MCF 10A (cell line): ENCODE measurements around the gene PPP1R15B. TPM values are rescaled to one million over a fixed set of nuclear protein-coding genes. Genes with fewer than 3 reads are reported as not detected.

Source experiments
- BruUV-seq: library from RNA; stranded (reverse); fragments of 400-500 nt; replicated peaks from 2 replicates; lab custom pipeline; 2021; lab: Mats Ljungman, UMichigan
- CTCF ChIA-PET: fragments of 300-600 bp; sonication (Branson Sonifier 250); formaldehyde crosslinking; extraction: SDS; loops from one replicate; lab custom pipeline; 2021; ENCODE audit warnings: antibody characterized with exemption, inconsistent platforms; lab: Yijun Ruan, JAX
- POLR2A ChIA-PET: fragments of 300-600, 350-650 bp; sonication (Branson Sonifier 250); formaldehyde crosslinking; extraction: SDS; loops from one replicate; lab custom pipeline; 2020; ENCODE audit warnings: antibody characterized with exemption, inconsistent platforms; lab: Yijun Ruan, JAX
- DNase-seq: peaks from one replicate; pipeline ENCODE4 v3.0.0-alpha.2; 2018; ENCODE audit not compliant: unreplicated experiment
- H3K27ac Mint-ChIP-seq: one replicate; pipeline ENCODE4 v1.8.0; 2022; ENCODE audit warnings: mild to moderate bottlenecking, low read depth, mixed read lengths; ENCODE audit not compliant: unreplicated experiment
- H3K27me3 Mint-ChIP-seq: one replicate; pipeline ENCODE4 v1.8.0; 2022; ENCODE audit warnings: mixed read lengths; ENCODE audit not compliant: insufficient read depth, unreplicated experiment
- H3K36me3 Mint-ChIP-seq: one replicate; pipeline ENCODE4 v1.8.0; 2022; ENCODE audit warnings: mild to moderate bottlenecking, moderate library complexity, mixed read lengths; ENCODE audit not compliant: insufficient read depth, unreplicated experiment
- H3K4me1 Mint-ChIP-seq: one replicate; pipeline ENCODE4 v1.8.0; 2022; ENCODE audit warnings: mixed read lengths; ENCODE audit not compliant: insufficient read depth, unreplicated experiment
- H3K4me3 Mint-ChIP-seq: one replicate; pipeline ENCODE4 v1.8.0; 2022; ENCODE audit warnings: mild to moderate bottlenecking, moderate library complexity, mixed read lengths; ENCODE audit not compliant: unreplicated experiment
- H3K9me3 Mint-ChIP-seq: one replicate; pipeline ENCODE4 v1.8.0; 2022; ENCODE audit warnings: mixed read lengths; ENCODE audit not compliant: unreplicated experiment
- CTCF ChIP-seq: fragments of 200-600 bp; IDR thresholded peaks from one replicate; pipeline ENCODE4 v1.8.0; 2022; ENCODE audit warnings: antibody characterized with exemption, mild to moderate bottlenecking; ENCODE audit not compliant: unreplicated experiment
- intact Hi-C: fragments of 100-400 bp; cut with micrococcal nuclease; formaldehyde crosslinking; loops from 2 replicates; pipeline ENCODE4 v1.14.1; 2022
- total RNA-seq: library from RNA; stranded (reverse); gene quantifications from 2 replicates; pipeline ENCODE4 v1.2.3, GENCODE V29; 2022

The PPP1R15B gene
- total RNA-seq, 1 experiment from 2014 or later: 86.0 TPM

- CTCF ChIA-PET: interaction anchor here (0.6 to 13.2 kb wide), 16 partner anchors 11 to 1391 kb away, joined by 3 to 117 read pairs (median 4); partner anchors contain the start of gene PIK3C2B
These were observed 33.6 kb downstream of the PPP1R15B start for GRCh38 chr1:204377800-204378668.

GRCh38 chr1:204376919-204377799 is 34.5 kb downstream of the PPP1R15B start:
- H3K27me3 Mint-ChIP-seq: no peaks in the 10 kb centered on the region
- no peak overlapping the region for H3K27ac Mint-ChIP-seq
- no peak for DNase-seq
- H3K9me3 Mint-ChIP-seq: no peaks in the 10 kb centered on the region
- no TSS peak for BruUV-seq
- POLR2A ChIA-PET: interaction anchor here (0.6 to 5.5 kb wide), 9 partner anchors 14 to 510 kb away, joined by 3 to 49 read pairs (median 3); no protein-coding TSS in a partner anchor
- H3K36me3 Mint-ChIP-seq: no peaks in the 10 kb centered on the region
- peak overlapping the region; percentile 70 for H3K4me3 Mint-ChIP-seq
- intact Hi-C loops: no loop called here
- no peak for TF ChIP-seq CTCF
- CTCF ChIA-PET: interaction anchor here (0.6 to 13.2 kb wide), 10 partner anchors 10 to 1392 kb away, joined by 3 to 117 read pairs (median 4); partner anchors contain the start of gene PIK3C2B
- peaks cover 5% of the 10 kb centered on the region for H3K4me1 Mint-ChIP-seq

More at GRCh38 chr1:204377800-204378668, 33.6 kb downstream of the PPP1R15B start:
- Mint-ChIP-seq H3K36me3 (no peaks in the 10 kb centered on the region), H3K4me1 (peaks cover 5% of the 10 kb centered on the region), H3K4me3 (peak overlapping the region; percentile 70), H3K27me3 (no peaks in the 10 kb centered on the region), H3K27ac (no peak overlapping the region), H3K9me3 (no peaks in the 10 kb centered on the region)
- BruUV-seq: no TSS peak
- no peak for TF ChIP-seq CTCF
- peak; percentile 46 for DNase-seq
- intact Hi-C loops: no loop called here
- POLR2A ChIA-PET: interaction anchor here (0.6 to 5.5 kb wide), 14 partner anchors 9 to 509 kb away, joined by 3 to 49 read pairs (median 3); no protein-coding TSS in a partner anchor

GRCh38 chr1:204376465-204376864 is 35.2 kb downstream of the PPP1R15B start:
- Mint-ChIP-seq H3K27me3 (no peaks in the 10 kb centered on the region), H3K9me3 (no peaks in the 10 kb centered on the region), H3K4me3 (no peak overlapping the region), H3K36me3 (no peaks in the 10 kb centered on the region), H3K27ac (no peak overlapping the region), H3K4me1 (peaks cover 5% of the 10 kb centered on the region)
- no TSS peak for BruUV-seq
- no peak for TF ChIP-seq CTCF
- ChIA-PET CTCF (interaction anchor here (1.4 to 13.2 kb wide), 5 partner anchors 14 to 170 kb away, joined by 3 to 117 read pairs (median 5); partner anchors contain the start of gene GOLT1A), POLR2A (no interaction called here)
- no peak for DNase-seq
- intact Hi-C loops: no loop called here
